Measurements from ENCODE around the gene GNL3L.
"Not testable (repeated sequence)": the region's sequence is repeated elsewhere in the genome, so short reads cannot be mapped to it uniquely, and the experiment has no call there.

Gene GNL3L

GRCh38 chrX:54570332-54570731, 40.3 kb downstream of the GNL3L start:
- H3K27me3 ChIP-seq (replicated peaks; ENCODE audit: control insufficient read depth, insufficient read depth, low read length), result no peaks in the 10 kb centered on the region
- no peak for TF ChIP-seq CTCF (IDR thresholded peaks at IDR 0.05; ENCODE audit: insufficient read depth, low read length, poor library complexity, severe bottlenecking)
- no peak overlapping the region for H3K4me3 ChIP-seq (replicated peaks; ENCODE audit: low read depth, low read length)
- no peak for DNase-seq (ENCODE audit: extremely low read depth, insufficient read length)
- H3K36me3 ChIP-seq (ENCODE audit: control insufficient read depth, insufficient read depth, low read length), result no peaks in the 10 kb centered on the region

DNA sequence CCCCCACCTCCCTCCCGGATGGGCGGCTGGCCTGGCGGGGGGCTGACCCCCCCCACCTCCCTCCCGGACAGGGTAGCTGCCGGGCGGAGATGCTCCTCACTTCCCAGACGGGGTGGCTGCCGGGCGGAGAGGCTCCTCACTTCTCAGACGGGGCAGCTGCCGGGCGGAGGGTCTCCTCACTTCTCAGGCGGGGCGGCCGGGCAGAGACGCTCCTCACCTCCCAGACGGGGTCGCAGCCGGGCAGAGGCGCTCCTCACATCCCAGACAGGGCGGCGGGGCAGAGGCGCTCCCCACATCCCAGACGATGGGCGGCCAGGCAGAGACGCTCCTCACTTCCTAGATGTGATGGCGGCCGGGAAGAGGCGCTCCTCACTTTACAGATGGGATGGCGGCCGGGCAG, 42.6 kb downstream of the GNL3L start:
- H3K4me3 ChIP-seq (replicated peaks; ENCODE audit: low read depth, low read length); H3K36me3 ChIP-seq (ENCODE audit: control insufficient read depth, insufficient read depth, low read length); H3K27me3 ChIP-seq (replicated peaks; ENCODE audit: control insufficient read depth, insufficient read depth, low read length); DNase-seq (ENCODE audit: extremely low read depth, insufficient read length): not testable (repeated sequence)

DNA sequence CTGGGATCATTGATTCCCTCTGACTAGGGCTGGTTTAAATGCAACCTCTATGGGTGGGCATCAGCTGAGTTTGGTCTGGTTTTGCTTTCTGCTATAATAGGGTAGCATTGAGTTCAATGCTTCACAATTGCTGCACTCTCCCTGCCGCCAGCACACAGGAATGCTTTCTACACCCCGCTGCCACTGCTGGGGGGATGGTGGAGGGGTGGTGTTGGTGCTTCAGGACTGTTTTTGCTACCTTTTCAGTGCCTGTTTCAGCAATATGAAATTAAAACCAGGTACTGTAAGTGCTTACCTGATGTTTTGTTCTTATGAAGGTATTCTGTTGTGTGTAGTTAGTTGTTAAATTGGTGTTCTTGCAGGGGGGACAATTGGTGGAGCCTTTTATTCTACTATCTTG, 67.7 kb downstream of the GNL3L start:
- no peaks in the 10 kb centered on the region for H3K27me3 ChIP-seq (replicated peaks; ENCODE audit: control insufficient read depth, insufficient read depth, low read length)
- no peaks in the 10 kb centered on the region for H3K36me3 ChIP-seq (ENCODE audit: control insufficient read depth, insufficient read depth, low read length)
- no peak for TF ChIP-seq CTCF (IDR thresholded peaks at IDR 0.05; ENCODE audit: insufficient read depth, low read length, poor library complexity, severe bottlenecking)
- no peak for DNase-seq (ENCODE audit: extremely low read depth, insufficient read length)
- no peak overlapping the region for H3K4me3 ChIP-seq (replicated peaks; ENCODE audit: low read depth, low read length)

DNA sequence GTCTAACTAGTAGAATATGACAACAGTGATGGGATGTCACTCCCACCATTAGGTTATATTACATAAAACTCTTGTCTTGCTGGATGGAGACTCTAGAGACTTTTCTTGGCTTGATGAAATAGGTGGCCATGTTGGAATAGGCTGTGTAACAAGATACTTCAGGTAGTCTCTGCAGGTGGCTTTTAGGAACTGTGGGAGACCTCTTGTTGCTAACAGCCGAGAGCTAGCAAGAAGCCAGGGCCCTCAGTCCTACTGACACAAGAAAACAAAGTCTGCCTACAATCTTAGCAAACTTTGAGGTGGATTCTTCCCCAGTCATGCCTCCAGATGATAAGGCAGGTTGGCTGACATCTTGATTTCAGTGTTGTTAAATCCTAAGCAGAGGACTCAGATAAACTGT, 72.5 kb downstream of the GNL3L start:
- H3K4me3 ChIP-seq (replicated peaks; ENCODE audit: low read depth, low read length), result no peak overlapping the region
- no peaks in the 10 kb centered on the region for H3K27me3 ChIP-seq (replicated peaks; ENCODE audit: control insufficient read depth, insufficient read depth, low read length)
- DNase-seq (ENCODE audit: extremely low read depth, insufficient read length), result no peak
- no peaks in the 10 kb centered on the region for H3K36me3 ChIP-seq (ENCODE audit: control insufficient read depth, insufficient read depth, low read length)
- TF ChIP-seq CTCF (IDR thresholded peaks at IDR 0.05; ENCODE audit: insufficient read depth, low read length, poor library complexity, severe bottlenecking), result no peak
